ENCODE results near the gene EIF4A3.
"Not testable (repeated sequence)": the region's sequence is repeated elsewhere in the genome, so short reads cannot be mapped to it uniquely, and the experiment has no call there.

The EIF4A3 gene

DNA sequence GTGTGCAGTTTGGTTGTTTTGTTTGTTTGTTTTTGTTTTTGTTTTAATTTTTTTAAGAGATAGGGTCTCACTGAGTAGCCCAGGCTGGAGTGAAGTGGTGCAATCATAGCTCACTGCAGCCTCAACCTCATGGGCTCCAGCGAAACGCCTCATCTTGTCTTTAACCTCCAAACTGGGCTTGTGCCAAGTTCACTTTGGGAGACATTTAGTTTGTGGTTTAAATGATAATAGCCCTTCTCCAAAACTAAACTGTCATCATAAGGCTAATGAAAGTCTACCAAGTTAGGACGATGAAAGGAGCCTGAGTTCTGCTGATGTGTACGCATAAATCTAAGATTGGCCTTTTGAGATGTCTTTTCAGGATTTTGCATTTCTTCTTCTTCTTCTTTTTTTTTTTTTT lies 16.4 kb upstream of the EIF4A3 start:
- H3K9me3 Mint-ChIP-seq = no peaks in the 10 kb centered on the region
- H3K27me3 Mint-ChIP-seq = peaks cover 14% of the 10 kb centered on the region
- no peaks in the 10 kb centered on the region for H3K36me3 Mint-ChIP-seq (ENCODE audit: low read depth)
- H3K4me1 Mint-ChIP-seq (ENCODE audit: low read depth) = no peaks in the 10 kb centered on the region
- no peak overlapping the region for H3K27ac Mint-ChIP-seq
- intact Hi-C loops (cut with micrococcal nuclease) = no loop called here
- H3K4me3 Mint-ChIP-seq = no peak overlapping the region

- no peaks in the 10 kb centered on the region for H3K4me1 Mint-ChIP-seq (ENCODE audit: low read depth)
- no peaks in the 10 kb centered on the region for H3K36me3 Mint-ChIP-seq (ENCODE audit: low read depth)
- H3K27me3 Mint-ChIP-seq = peaks cover 17% of the 10 kb centered on the region
- intact Hi-C loops (cut with micrococcal nuclease) = no loop called here
- H3K27ac Mint-ChIP-seq = no peak overlapping the region
- peaks cover 15% of the 10 kb centered on the region for H3K9me3 Mint-ChIP-seq
- no peak overlapping the region for H3K4me3 Mint-ChIP-seq
Measured at GRCh38 chr17:80160536-80160935, 13.6 kb upstream of the EIF4A3 start.

DNA sequence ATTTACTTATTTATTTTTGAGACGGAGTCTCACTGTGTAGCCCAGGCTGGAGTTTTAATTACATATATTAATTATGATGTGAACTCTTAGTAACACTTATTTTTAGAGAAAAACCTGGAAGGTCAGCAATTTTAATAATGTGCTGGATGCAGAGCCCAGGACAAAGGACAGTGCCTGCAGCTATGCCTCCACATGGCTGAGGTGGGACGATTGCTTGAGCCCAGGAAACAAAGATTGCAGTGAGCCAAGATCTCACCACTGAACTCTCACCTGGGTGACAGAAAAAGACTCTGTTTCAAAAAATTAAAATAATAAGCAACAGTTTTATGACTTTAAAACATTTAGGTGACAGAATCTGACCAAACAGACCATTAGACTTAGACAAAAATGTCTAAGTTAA lies 11.9 kb upstream of the EIF4A3 start:
- Mint-ChIP-seq H3K4me1 (ENCODE audit: low read depth) (no peaks in the 10 kb centered on the region), H3K9me3 (peaks cover 23% of the 10 kb centered on the region), H3K27me3 (peaks cover 14% of the 10 kb centered on the region), H3K27ac (no peak overlapping the region), H3K4me3 (no peak overlapping the region), H3K36me3 (ENCODE audit: low read depth) (no peaks in the 10 kb centered on the region)
- intact Hi-C loops (cut with micrococcal nuclease) = no loop called here

- H3K4me3 Mint-ChIP-seq; H3K36me3 Mint-ChIP-seq (ENCODE audit: low read depth); intact Hi-C loops (cut with micrococcal nuclease); H3K27ac Mint-ChIP-seq: not testable (repeated sequence)
- peaks cover 30% of the 10 kb centered on the region for H3K9me3 Mint-ChIP-seq
- H3K4me1 Mint-ChIP-seq (ENCODE audit: low read depth) = peaks cover 12% of the 10 kb centered on the region
- H3K27me3 Mint-ChIP-seq = peaks cover 12% of the 10 kb centered on the region
Measured at GRCh38 chr17:80155600-80155999, 8.7 kb upstream of the EIF4A3 start.

GRCh38 chr17:80154166-80154565 lies 7.2 kb upstream of the EIF4A3 start:
- intact Hi-C loops (cut with micrococcal nuclease) = no loop called here
- Mint-ChIP-seq H3K27ac (no peak overlapping the region), H3K4me1 (ENCODE audit: low read depth) (peaks cover 12% of the 10 kb centered on the region), H3K4me3 (no peak overlapping the region), H3K9me3 (peaks cover 30% of the 10 kb centered on the region), H3K36me3 (ENCODE audit: low read depth) (no peaks in the 10 kb centered on the region), H3K27me3 (peaks cover 5% of the 10 kb centered on the region)

- Mint-ChIP-seq H3K27me3 (peaks cover 5% of the 10 kb centered on the region), H3K27ac (no peak overlapping the region), H3K4me1 (ENCODE audit: low read depth) (peaks cover 24% of the 10 kb centered on the region), H3K9me3 (peaks cover 30% of the 10 kb centered on the region), H3K36me3 (ENCODE audit: low read depth) (no peaks in the 10 kb centered on the region), H3K4me3 (no peak overlapping the region)
- intact Hi-C loops (cut with micrococcal nuclease) = no loop called here
Measured at GRCh38 chr17:80153004-80153403, 6.1 kb upstream of the EIF4A3 start.

GRCh38 chr17:80152081-80152702 lies 5.3 kb upstream of the EIF4A3 start:
- Mint-ChIP-seq H3K9me3 (peaks cover 30% of the 10 kb centered on the region), H3K4me1 (ENCODE audit: low read depth) (peaks cover 25% of the 10 kb centered on the region), H3K27ac (no peak overlapping the region), H3K36me3 (ENCODE audit: low read depth) (peaks cover 5% of the 10 kb centered on the region), H3K4me3 (no peak overlapping the region), H3K27me3 (peaks cover 5% of the 10 kb centered on the region)
- intact Hi-C loops (cut with micrococcal nuclease) = no loop called here

GRCh38 chr17:80151333-80151732 lies 4.4 kb upstream of the EIF4A3 start:
- Mint-ChIP-seq H3K9me3 (peaks cover 23% of the 10 kb centered on the region), H3K4me1 (ENCODE audit: low read depth) (peaks cover 25% of the 10 kb centered on the region), H3K36me3 (ENCODE audit: low read depth) (peaks cover 13% of the 10 kb centered on the region), H3K27me3 (peaks cover 3% of the 10 kb centered on the region), H3K4me3 (no peak overlapping the region), H3K27ac (no peak overlapping the region)
- intact Hi-C loops (cut with micrococcal nuclease) = no loop called here

DNA sequence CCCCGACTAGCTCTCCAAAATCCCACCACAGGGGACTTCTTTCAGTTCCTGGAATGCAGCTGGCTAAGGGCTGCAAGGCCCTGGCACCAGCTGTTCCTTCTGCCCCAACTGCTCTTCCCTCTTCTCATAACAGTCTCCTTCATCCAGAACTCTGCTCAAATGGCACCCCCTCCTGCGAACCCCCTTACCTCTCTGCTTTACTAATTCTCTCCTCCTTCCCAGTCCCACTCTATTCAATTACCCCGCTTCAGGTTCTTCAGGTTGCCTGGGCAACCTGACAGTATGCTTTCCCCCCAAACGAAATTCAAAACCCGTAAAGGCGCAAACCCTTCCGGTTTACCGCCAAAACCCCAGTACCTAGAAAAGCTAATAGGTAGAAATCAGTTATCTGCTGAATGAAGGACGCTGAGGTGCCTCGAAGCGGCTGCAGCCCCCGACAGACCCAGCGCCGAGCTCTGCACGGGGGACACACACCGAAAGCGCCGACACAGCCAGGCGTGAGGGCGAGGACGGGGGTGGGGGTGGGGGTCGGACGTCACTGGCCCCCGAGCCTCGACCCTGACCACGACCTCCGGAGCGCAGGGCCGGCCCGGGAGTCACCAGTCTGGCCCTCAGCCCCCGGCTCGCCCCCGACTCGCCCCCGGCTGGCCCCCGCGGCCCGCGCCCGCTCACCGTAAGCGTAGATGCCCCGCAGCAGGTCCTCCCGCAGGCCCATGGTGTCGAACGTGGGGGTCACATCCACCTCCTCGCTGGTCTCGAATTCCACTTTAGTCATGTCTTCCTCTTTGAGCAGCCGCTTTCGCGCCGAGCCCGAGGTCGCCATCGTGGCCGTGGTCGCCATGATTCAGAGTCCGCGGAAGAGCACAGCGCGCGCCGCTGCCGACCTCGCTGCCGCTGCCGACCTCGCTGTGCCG lies 550 bp downstream of the EIF4A3 start:
- Mint-ChIP-seq H3K4me3 (peak overlapping the region; percentile 89), H3K4me1 (ENCODE audit: low read depth) (peaks cover 25% of the 10 kb centered on the region), H3K27ac (peak overlapping the region; percentile 62), H3K36me3 (ENCODE audit: low read depth) (peaks cover 51% of the 10 kb centered on the region), H3K27me3 (no peaks in the 10 kb centered on the region), H3K9me3 (no peaks in the 10 kb centered on the region)
- intact Hi-C loops (cut with micrococcal nuclease) = loop anchor here (5.0 kb wide), 3 partner anchors 44 to 116 kb away; partner anchors contain the start of genes GAA and RNF213

- Mint-ChIP-seq H3K27ac (peak overlapping the region; percentile 62), H3K36me3 (ENCODE audit: low read depth) (peaks cover 60% of the 10 kb centered on the region)
- intact Hi-C loops (cut with micrococcal nuclease) = loop anchor here (5.0 kb wide), 3 partner anchors 43 to 117 kb away; partner anchors contain the start of genes GAA and RNF213
Measured at GRCh38 chr17:80145076-80146075, 1.6 kb downstream of the EIF4A3 start.

DNA sequence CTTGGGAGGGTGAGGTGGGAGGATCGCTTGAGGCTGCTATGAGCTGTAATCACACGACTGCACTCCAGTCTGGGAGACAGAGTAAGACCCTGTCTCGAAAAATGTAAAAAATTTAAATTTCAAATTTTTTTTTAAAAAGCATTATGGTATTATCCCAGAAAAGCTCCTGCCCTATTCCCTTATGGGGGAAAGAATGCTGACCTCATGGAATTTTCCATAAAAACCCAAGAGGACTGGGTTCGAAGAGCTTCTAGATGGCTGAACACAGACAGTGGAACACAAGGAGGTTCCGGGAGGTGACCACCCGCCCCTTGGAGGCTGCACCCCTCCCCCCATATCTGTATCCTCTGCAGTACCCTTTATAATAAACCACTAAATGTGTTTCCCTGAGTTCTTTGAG lies 4.0 kb downstream of the EIF4A3 start:
- Mint-ChIP-seq H3K36me3 (ENCODE audit: low read depth) (peaks cover 84% of the 10 kb centered on the region), H3K9me3 (no peaks in the 10 kb centered on the region), H3K4me3 (no peak overlapping the region), H3K4me1 (ENCODE audit: low read depth) (peaks cover 12% of the 10 kb centered on the region), H3K27me3 (no peaks in the 10 kb centered on the region), H3K27ac (no peak overlapping the region)
- intact Hi-C loops (cut with micrococcal nuclease) = no loop called here

More at GRCh38 chr17:80145076-80146075, 1.6 kb downstream of the EIF4A3 start:
- Mint-ChIP-seq H3K4me1 (ENCODE audit: low read depth) (peaks cover 25% of the 10 kb centered on the region), H3K27me3 (no peaks in the 10 kb centered on the region), H3K9me3 (no peaks in the 10 kb centered on the region), H3K4me3 (peak overlapping the region; percentile 89)

DNA sequence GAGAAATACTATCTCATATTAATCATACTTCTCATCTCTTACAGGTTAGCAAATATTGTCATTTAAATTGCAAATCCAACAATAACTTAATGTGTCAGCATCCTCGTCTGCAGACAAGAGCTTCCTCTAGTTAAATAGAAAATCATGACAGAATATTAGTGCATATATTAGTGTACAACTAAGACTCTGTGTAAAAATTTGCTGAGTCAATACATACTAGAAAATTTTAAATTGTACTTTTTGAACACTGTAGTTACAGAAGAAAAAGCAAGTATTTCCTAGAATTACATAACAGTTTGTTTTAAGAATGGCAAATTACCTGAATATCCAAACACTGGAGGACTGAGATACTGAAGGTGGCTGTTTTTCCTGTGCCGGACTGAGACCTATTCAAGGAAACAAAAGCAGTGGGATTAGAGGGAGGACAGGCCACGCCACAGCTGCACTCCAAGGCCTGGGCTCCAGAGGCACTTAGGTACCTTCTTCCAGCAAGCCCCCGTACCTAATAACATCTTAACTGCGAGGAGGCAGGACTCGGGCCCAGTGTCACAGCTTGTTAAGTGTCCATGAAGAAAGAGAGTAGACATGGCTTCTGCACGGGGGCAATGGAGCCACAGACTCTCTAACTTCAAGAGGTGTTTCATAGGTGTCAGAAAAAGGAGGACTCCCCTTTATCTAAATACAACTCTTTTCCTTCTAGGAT lies 5.3 kb downstream of the EIF4A3 start:
- intact Hi-C loops (cut with micrococcal nuclease) = no loop called here
- no peak overlapping the region for H3K27ac Mint-ChIP-seq
- no peak overlapping the region for H3K4me3 Mint-ChIP-seq
- H3K36me3 Mint-ChIP-seq (ENCODE audit: low read depth) = peaks cover 87% of the 10 kb centered on the region
- no peaks in the 10 kb centered on the region for H3K27me3 Mint-ChIP-seq
- no peaks in the 10 kb centered on the region for H3K9me3 Mint-ChIP-seq
- H3K4me1 Mint-ChIP-seq (ENCODE audit: low read depth) = peaks cover 12% of the 10 kb centered on the region

DNA sequence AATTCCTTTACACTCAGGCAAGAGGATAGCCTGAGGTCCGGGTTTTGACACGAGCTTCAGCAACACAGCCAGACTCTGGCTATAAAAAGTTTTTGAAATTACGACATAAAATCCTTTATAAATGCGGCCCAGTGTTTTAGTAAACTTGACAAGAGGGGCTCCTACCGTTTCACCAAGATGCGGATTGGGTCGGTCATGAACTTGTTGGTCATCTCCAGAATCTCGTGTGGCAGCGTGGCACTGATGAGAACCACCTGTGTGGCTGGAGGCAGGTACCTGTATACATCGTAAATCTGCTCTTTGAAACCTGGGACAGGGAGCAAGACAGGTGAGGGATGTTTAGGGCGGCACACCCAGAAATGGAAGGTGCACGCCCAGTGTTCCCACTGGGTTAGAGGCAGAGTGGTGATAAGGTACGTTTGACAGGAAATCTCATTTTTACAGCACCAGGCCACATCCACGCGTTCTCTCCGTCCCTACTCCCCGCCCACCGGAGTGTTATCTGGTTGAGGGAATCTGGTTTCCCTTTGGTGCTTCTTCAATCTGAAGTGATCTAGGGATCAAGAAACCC lies 8.0 kb downstream of the EIF4A3 start:
- intact Hi-C loops (cut with micrococcal nuclease) = no loop called here
- Mint-ChIP-seq H3K27me3 (no peaks in the 10 kb centered on the region), H3K27ac (no peak overlapping the region), H3K4me1 (ENCODE audit: low read depth) (no peaks in the 10 kb centered on the region), H3K4me3 (no peak overlapping the region), H3K36me3 (ENCODE audit: low read depth) (peaks cover 99% of the 10 kb centered on the region), H3K9me3 (no peaks in the 10 kb centered on the region)

All from dendritic cell treated with granulocyte-macrophage colony-stimulating factor and Interleukin-4, amounts not matched to agents 40 ng/mL and 50 ng/mL, for 4 days (primary cell).